HG03521 (cell line): Measurements from ENCODE around the gene ASB18.

Source experiments
- ATAC-seq: cut with Tn5 transposase; IDR thresholded peaks from one replicate; pipeline ENCODE4 v1.9.1; 2021; ENCODE audit warnings: mild to moderate bottlenecking, moderate library complexity; ENCODE audit not compliant: unreplicated experiment

The ASB18 gene

DNA sequence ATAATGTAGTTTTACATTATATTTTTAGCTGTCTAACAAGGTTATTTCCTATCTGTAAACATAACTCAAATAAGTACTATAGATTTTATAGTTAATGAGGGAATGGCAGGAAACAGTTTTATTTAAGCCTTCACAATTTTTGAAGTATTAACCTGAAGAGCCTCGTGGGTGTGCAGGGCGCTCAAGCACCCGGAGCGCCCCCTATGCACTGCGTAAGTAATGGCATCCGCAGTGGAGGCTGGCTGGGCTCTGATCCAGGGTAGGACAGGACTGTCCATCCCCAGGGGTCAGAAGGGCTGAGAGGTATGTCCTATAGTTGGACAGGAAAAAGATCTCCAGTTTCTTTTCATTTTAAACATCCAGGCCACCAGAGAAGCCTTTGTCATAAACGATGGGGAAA is 87.8 kb downstream of the ASB18 start:
- no peak for ATAC-seq

DNA sequence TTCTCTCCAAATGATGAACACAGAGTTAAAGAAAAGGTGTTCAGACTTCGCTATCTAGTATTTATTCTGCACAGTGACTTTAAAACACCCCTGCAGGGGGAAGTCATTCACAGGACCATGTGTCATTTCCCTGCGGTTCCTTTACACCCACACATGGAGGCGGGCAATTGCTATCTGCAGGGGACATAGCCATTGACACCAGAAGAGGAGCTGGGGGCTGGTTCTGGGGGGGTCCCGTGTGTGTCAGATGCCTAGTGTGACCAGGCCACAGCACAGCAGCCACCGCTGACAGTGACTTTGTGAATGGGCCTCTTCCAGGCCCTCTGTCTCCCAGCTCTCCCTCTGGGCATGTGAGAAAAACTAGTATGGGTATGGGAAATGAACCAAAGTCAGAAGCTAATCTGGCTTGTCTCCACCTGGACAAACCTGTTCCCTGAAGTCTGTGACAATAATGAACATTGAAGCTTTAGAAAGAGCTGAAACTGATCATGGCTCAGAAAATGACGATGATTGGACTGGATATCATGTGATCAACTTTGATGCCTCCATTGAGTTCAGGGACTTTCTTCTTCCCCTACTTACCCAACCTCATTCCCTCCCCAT is 88.6 kb downstream of the ASB18 start:
- no peak for ATAC-seq

DNA sequence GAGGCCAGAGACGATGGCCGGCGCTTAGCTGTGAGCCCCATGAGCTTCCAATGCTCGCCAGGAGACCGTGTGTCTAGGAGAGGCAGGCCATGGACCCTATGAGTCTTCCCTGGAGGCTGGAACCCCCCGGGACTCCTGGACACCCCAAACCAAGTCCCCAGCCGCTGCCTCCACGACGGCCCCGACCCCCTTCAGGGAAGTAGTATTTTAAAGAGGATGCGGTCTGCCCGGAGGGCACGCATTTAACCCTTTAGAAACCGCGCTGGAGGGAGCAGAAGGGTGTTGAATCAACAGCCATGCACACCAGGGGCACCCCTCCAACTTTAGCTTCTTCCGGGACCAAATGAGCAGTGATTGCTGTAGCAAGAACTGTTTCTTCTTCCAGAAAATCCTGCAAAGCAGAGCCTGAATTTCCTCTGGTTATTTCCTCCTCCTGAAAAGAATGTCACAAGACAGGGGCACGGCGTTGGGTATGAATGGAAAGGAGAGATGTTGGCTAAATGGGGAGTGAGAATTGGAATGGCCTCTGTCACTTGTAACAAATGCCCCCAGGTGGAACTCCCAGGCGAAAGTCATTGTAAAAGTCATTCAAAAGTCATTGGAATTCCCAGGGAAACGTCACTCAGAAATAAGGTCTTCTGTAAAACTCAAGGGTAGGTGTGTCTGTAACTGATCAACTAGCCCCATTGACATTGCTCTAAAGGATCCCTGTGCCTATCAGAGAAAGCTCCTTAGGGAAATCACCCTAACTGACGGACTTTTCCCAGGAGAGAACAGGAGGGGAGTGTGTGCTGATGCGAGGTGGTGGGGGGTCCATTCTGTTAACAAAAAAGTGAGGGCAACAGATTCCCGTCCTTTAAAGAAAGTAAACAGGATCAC is 90.2 kb downstream of the ASB18 start:
- ATAC-seq, result no peak

DNA sequence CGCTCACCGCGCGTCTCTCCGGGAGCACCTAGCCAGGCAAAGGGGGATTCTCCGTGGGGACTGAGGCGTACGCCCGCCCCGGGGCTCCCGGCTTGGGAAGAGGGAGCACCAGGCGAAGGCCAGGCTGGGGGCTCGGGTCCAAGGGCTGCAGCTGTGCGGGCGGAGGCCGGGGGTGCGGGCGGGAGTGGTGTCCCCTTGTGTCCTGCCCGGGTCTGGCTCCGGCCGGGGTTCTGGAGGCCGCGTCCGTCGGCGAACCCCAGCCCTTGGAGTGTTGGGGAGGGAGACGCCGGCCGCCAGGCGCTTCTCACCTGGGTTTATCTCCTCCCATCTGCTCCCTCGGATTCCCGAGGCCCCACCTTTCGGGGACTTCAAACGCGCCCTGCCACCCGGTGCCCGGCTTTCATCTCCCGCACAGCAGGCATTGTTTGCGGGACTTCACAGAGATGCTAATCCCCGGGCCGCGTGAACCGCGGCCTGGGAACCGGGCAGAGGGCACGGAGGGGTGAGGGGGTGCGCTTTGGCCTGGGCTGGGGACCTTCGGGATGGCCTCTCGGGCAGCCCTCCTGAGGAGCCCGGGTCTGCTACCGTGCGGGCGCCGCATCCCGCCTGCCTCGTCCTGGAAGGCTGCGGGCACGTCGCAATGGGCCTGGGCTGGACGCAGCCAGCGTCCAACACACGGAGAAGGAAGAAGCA is 91.0 kb downstream of the ASB18 start:
- ATAC-seq, result no peak

DNA sequence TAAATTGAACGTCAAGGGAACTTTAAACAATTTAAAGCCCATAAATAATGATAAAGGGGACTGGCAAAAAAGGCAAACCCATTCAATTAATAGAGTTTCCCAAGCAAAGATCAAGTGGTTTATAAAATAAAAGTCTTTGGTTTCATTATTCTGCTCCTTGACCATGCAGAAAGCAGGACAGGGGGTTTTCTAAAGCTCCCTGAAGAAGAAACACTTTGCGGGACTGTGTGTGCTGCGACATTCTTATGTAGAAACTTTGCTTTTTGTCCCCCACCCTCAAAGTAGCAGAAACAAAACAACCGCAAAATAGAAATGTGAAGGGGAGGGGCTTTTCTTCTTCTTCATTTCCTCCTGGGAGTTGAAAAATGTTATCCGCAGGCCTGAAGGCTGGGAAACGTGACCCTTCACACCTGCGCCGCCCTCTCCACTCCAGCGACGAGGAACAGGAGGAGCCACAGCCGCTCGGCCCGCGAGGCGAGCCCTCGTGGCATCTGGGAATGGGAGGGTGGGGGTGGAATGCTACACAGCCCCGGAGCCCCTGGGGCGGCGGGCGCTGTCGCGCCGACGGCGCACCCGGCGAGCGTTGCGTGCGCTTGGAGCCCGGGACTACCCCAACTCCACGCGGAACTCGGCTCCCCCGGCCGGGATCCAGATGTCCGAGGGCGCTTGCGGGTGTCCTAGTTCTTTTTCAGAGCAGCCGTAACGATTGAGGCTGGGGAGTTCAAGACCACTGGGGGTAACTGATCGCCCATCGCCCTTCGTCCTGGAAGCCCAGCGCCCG is 91.8 kb downstream of the ASB18 start:
- no peak for ATAC-seq

DNA sequence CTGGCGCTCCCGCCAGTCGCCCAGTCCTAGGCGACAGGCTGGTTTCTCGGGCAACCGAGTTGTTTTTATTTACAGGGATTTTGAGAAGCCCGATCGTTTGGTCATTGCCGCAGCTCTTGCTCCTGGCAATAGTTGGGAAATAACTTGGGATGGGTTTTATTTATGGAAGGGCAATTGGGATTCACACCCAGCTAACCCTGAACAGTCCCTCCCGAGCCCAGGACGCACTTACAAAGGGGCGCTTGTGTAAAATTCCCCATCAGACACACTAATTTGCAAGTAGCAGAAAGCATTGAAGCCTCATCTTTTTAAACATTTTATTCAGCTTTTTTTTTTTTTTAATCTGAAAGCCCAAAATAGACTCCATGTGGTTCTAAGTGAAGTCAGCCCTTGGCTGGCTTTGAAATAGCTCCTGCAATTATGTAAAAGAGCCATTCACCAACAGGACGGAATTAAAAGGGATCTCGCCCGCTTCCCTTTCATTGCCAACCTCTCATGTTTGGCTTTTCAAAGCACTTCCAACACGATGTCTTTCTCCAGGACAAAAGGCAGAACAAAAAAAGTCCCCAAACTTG is 92.4 kb downstream of the ASB18 start:
- ATAC-seq, result no peak

DNA sequence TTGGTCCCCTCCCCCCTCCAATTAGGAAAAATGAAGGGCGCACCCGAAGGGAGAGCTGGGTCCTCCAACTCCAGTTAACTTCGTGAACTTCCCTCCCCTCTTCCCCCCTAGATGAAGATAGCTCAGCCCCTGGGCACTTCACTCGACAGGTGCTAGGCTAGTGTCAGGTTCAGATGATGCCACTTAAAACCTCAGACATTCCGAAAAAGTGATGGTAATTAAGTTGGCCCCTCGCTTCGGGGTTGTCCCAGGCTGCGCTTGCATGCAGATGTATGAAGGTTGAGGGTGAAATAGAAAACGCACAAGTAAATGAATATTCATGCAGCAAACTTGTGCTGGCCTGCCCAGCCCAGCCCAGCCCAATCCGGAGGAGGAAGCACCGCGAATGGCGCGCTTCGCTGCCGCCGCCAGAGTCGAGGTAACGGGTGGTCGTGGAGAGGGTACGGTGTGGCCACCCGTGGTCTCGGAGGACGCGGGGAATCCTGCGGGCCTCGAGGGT is 93.0 kb downstream of the ASB18 start:
- ATAC-seq, result no peak

DNA sequence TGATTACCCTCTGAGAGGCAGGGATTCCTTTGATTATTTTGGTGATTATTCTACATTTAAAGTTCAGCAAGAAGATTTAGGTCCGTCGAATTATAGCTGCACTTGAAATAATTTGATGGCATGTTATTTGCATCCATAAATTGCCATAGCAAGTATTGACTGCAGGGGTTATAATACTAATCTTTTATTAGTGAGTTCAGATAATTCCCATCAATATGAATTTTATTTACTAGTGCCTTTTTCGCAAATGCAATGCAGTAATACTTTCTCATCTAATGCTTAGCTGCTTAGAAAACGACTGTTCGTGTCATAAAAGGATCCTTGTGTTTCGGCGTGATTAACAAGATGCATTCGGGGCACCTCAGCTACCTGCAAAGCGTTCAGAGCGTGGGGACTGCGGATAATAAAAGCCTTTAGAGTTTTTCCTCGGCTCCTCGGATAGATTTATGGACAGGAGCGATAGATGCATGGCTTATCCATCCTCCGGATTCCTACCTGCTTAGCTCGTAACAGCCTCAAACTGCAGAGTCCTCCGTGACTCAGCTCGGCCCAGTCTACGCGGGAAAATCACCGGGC is 93.5 kb downstream of the ASB18 start:
- ATAC-seq, result no peak

DNA sequence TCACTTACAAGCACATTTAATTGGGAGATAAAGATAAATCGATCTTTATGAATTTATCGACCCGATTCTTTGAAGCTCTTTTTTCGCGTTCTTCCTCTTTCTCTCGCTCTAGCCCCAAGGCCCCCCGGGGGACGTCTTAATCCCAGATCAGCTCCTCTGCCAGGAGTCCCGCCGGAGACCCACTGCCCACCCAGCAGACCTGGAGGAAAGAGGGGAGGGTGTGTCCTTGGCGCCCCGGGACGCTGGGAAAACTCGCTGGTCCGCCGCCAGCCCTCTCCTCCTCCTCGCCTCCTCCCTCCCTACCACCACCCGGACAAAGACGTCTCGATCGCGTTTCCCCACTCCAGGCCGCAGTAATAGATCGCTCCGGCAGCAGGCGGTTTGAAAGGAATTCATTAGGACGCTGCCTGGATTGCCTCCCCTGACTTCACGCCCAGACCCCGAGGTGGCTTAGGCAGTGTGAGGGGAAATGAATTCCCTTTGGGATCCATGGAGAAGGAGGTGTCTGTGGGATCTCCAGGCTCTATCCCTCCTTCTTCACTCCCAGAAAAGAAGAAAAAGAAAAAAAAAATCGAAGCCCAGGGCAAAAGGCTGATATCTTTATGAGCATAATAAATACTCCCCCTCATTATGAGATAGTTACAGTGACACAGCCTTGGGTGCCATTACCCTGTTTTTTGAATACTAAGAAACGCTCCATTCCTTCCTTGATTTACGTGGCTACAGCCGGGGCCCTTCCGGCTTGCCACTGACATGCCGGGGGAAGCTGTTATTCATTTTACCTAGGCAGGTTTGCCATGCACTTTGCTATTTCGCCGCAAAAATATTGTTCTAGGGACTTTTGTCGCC is 94.2 kb downstream of the ASB18 start:
- ATAC-seq, result no peak

DNA sequence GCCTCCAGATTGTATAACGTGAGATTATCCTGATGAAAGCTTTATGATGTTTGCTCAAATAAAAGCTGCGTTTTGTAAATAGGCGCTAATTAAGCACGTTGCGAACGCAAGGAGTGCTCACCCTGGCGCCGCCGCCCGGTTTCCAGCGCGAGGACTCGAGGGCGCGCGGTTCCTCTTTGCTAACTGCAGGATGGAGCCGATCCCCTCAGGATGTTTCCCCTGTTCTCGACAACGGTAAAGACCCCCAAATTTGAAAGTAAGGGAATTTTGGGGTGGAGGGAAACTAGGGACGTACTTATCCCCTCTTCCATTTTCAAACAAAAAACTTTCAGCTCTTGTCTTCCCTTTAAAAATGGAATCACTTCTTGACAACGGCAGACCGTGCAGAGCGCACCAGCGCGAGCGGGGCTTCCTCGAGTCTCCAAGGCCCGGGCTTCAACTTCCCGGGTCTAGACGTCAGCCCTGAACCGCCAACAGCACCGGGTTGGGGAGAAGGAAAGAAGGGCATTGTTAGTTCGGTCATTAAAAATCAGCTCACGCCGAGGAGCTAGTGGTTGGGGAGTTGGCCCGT is 95.0 kb downstream of the ASB18 start:
- ATAC-seq, result no peak

DNA sequence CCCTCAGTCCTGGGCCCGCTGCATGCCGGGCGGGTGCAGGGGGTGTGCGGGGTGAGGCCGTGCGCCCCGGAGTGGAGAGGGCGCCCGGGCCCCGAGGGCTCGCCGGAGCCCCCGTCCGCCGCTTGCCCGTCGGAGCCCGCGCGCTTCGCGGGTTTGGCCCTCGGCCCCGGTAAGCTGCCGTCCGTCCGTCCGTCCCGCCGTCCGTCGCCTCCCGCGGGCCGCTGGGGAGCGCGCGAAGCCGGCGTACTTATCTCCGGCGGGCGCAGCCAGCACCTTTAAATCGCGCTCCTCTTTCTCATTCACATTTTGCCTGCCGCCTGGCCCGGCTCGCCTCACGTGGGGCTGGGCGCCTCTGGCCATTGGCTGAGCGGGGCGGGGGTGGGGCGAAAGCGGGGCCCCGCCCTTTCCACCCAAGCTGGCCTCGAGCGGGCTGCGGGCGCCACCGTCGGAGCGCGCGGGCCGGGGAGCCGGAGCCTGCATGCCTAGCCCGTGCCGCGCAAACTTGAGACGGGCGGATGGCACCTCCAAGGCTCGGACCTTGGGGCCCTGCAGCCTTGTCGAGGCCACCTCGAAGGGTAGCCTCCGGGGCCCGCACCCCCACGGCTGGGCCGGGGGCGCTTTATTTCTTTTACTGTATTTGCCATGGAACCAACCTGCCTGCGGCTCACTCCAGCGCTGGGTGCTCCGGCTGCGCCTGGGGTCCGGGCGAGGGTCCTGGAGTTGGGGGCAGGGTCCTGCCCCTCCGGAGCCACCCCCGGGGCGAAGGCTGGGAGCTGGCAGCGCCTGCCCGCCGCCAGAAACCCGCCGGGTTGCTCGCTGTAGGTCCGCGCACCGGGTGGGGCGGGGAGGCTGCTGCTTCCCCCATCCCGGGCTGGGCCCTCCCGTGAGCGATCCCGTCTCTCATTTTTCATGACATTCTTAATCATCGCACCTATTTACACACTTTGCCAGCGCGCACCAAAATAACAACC is 95.8 kb downstream of the ASB18 start, which contains the start of gene GBX2:
TSS of gene GBX2 (minus strand) at position 277 of the 971 bp plus-strand sequence. CDS start 415 bp downstream, outside the sequence.
- no peak for ATAC-seq

DNA sequence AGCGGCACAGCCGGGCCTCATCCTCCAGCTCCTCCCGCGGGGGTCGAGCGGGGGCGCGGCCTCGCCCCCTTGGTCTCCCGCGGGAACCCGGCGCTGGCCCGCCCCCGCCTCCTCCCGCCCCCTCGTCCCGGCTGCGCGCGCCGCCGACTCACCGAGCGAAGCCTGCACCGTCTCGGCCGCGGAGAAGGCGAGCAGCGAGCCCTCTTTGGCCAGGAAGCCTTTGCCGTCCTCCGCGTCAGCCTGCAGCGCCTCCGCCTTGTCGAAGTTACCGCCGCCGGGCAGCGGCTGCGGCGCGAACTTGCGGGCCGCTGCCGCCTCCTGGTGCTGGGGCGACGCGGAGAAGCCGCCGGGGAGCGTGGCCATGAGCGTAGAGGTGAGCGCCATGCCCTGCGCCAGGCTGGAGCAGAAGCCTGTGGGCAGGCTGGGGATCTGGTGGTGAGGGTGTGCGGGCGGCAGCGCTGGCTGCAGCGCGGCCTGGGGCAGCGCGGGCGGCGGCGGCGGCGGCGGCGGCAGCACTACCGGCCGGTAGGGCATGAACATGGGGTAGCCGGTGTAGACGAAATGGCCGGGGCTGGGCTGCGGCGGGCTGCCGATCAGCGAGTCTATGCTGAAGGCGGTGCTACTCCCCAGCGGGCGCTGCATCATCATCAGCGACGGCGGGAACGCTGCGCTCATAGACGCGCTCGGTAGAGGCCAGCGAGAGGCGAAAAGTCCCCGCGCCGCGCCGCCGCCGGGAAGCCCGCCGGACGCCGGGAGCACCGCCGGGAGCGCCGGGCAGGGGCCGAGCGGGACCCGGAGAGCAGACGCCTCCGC is 96.7 kb downstream of the ASB18 start:
- no peak for ATAC-seq

DNA sequence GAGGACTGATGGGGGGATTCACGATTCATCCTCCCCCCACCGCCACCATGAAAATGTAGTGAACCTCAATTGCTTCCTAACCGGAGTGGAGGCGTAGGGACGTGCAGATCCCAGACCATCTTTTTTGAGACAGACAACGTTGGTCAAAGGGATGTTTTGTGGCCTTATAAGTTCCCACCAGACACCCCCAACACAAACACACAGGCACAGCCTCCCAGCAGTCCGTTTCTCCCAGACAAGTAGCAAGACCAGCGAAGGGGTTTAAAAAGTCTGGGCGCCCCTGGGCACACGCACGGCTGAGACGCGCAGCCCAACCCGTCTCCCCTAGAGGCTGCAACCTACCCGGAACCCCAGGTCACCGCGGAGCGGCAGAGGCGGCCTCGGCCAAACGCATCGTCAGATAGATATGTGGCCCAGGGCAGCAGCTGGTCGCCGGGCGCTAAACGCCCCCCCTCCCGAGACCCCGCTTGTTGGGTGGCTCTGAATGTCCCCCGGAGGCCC is 97.4 kb downstream of the ASB18 start:
- no peak for ATAC-seq

DNA sequence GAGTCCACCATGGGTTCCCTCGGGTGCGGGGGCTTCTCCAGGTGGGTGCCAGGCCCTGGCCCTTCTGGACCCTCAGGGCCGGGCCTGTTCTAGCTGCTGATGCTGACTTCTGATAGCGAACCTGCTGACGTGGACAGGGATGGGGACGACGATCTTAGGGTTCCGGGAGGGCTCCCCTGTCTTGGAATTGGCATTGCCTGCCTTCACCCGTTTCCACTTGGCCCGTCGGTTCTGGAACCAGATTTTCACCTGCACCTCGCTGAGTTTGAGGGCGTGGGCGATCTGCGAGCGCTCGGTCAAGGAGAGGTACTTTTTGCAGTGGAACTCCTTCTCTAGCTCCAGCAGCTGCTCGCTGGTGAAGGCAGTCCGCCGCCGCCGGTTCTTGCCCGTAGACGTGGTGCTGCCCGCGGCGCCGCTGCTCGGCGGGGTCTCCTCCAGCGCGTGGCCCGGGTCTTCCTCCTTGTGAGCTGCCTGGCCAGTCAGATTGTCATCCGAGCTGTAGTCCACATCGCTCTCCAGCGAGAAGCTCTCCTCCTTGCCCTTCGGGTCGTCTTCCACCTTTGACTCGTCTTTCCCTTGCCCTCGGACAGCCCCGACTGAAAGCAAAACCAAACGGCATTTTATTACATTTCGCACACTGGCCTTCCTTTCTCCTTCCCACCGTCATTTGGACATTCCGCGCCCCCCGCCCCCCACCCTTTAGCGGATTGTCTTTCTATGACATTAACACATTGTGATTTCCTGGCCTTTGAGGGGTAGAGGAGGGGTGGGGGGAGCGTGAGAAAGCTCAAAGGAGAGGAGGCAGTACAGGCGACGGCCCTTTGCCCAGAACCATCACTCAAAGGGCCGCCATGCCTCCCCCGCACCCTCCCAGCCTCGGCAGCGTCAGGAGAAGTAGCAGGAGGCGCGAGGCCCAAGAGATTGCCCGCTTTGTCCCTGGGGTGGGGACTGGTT is 98.1 kb downstream of the ASB18 start:
- no peak for ATAC-seq
